ENCODE data around the gene C16orf96.

- TF ChIP-seq, protein P1, sequence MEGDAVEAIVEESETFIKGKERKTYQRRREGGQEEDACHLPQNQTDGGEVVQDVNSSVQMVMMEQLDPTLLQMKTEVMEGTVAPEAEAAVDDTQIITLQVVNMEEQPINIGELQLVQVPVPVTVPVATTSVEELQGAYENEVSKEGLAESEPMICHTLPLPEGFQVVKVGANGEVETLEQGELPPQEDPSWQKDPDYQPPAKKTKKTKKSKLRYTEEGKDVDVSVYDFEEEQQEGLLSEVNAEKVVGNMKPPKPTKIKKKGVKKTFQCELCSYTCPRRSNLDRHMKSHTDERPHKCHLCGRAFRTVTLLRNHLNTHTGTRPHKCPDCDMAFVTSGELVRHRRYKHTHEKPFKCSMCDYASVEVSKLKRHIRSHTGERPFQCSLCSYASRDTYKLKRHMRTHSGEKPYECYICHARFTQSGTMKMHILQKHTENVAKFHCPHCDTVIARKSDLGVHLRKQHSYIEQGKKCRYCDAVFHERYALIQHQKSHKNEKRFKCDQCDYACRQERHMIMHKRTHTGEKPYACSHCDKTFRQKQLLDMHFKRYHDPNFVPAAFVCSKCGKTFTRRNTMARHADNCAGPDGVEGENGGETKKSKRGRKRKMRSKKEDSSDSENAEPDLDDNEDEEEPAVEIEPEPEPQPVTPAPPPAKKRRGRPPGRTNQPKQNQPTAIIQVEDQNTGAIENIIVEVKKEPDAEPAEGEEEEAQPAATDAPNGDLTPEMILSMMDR (IDR thresholded peaks at IDR 0.05; ENCODE audit: insufficient read depth, low read length, poor library complexity, severe bottlenecking) = no peak
- TF ChIP-seq EZH2phosphoT487 (conservative IDR thresholded peaks at IDR 0.05; ENCODE audit: low read length) = no peak
Measured at GRCh38 chr16:4550591-4550990, 5.5 kb upstream of the C16orf96 start.

Data from SU-DHL-6 (cell line).